Measurements from ENCODE around the gene LFNG.

The LFNG gene

DNA sequence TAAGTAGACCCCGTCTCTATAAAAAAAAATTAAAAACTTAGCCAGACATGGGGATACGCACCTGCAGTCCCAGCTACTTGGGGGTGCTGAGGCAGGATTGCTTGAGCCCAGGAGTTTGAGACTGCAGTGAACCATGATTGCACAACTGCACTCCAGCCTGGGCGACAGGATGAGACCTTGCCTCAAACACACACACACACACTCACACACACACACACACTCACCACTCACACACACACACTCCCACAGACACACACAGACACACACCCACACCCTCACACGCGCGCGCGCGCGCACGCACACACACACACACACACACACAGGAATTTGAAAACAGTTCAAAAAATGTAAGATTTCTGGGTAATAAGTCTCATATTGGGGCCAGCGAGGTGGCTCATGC lies 34.7 kb upstream of the LFNG start:
- no peak for DNase-seq

DNA sequence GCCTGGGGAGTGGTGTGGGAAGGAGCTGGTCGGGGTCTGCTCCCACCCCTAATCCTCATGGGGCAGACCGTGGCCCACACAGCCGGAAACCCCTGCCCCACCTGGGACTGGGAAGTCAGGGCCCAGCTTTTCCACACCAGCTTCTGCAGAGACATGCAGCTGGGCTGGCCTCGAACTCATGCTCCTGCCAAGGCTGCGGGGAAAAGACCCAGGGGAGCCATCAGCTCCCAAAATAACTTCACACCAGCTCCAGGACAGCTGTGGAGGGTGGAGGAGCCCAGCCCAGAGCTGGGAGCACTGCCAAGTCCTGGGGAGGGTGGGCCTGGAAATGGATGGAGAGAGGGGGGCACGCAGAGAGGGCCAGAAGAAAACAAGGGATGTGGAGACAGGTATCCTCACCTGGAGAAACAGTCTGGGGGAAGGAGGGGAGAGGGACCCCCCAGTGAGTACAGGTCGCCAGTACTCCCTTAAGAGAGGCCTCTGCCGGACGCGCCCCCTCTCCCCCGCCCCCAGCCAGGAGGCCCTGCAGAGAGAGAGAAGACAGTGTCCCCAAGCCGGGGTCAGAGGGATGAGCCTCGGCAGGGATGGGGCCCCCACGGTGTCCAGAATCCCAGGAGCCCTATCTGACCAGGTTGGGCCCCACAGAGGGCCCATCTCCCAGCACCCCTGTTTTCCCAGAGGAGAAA lies 31.8 kb upstream of the LFNG start:
- no peak for DNase-seq

DNA sequence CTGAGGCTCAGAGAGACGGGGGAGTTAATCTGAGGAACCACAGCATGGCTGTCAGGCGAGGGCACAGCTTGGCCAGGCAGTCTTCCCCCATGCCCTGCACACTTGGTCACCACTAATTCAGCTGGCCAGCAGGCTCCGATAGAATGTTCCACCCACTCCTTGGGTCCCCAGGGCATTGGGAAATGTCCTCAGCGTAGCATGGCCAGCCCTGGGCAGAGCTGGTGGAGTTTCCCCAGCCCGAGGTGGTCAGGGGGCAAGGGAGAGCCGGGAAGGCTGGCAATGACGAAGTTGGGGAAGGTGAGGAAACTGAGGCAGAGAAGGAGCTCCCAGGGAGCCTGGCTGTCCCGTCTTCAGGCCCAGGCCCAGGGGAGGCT lies 31.3 kb upstream of the LFNG start:
- no peak for DNase-seq

DNA sequence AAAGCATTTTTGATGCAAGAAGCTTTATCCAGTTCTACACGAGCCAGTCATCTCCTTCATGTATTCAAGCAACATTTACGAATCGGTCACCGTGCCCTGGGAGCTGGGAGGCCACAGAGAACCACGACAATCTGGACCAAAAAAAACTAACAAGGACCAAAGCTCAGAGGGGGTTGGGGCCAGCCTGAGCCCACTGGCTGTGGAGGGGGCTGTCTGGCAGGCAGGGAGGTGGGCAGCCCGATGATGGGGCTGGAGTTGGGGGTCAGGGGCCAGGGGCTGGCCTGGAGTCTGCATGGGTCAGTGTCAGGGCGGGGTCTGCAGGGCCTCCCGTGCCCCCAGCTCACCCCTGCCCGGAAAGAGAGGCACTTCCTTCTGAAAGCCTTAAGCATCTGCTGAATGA lies 30.9 kb upstream of the LFNG start:
- no peak for DNase-seq

DNA sequence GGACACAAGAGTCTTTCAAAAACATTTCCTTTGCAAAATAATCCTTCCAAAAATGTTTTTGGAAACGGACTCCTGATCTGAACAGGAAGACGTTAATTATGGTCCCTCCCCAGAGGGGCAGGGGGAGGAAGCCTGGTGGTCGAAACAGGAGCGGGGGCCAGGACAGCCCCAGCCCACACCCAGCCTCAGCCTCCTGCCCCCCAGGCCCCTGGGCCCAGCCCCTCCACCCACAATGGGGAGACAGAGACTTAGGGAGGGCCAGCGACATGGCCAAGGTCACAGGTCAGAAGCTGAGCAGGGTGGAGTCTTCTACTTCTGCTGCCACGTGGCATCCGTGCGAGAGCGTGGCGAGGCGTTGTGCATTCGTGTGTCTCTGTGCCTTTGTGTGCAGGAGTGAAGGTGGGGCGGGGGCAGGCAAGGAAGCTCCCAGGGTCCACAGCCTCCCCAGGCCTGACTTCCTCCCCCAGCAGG lies 29.4 kb upstream of the LFNG start:
- DNase-seq, result no peak

DNA sequence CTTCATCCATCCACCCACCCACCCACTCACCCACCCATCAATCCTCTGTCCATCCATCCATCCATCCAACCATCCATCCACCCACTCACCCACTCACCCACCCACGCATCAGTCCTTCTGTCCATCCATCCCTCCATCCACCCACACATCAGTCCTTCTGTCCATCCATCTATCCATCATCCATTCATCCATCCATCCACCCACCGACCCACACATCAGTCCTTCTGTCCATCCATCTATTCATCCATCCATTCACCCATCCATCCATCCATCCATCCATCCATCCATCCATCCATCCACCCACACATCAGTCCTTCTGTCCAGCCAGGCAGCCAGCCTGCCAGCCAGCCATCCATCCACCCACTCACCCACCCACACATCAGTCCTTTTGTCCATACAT lies 27.5 kb upstream of the LFNG start:
- DNase-seq, result no peak

DNA sequence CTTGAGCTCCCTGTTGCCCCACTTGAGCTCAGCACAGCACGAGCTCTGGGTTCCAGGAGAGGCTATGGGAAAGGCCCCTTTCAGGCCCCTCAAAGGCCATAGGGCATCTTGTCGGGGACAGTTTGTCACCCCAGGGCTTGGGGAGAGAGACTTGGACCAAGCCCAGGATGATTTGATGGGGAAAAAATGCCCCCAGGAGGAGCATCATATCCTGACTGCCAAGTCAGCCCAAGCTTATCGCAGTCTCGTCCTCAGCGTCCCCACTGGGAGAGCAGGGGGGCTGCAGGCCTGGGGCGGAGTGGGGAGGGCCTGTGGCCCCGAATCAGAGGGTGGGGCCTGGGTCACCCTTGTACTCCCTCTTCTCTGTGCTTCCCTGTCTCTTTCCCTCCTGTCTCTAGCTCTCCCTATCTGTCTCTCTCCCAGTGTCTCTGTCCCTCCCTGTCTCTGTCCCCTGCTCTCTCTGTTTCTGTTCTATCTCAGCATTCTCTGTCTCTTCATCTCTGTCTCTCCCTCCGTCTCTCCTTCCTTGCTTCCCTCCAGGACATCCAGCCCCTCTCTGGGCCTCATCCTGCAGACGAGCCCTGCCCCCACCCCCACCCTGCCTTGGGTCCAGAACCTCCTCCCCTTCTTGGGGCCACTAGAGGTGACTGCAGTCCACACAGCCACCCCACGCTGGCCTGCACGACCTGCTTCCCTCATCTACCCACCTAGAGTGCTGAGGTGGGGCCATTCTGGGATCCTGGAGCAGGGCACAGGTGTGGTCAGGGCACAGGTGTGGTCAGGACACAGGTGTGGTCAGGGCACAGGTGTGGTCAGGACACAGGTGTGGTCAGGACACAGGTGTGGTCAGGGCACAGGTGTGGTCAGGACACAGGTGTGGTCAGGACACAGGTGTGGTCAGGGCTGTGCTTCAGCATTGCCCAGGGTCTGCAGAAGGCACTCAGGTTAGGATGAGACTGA lies 26.1 kb upstream of the LFNG start:
- no peak for DNase-seq

DNA sequence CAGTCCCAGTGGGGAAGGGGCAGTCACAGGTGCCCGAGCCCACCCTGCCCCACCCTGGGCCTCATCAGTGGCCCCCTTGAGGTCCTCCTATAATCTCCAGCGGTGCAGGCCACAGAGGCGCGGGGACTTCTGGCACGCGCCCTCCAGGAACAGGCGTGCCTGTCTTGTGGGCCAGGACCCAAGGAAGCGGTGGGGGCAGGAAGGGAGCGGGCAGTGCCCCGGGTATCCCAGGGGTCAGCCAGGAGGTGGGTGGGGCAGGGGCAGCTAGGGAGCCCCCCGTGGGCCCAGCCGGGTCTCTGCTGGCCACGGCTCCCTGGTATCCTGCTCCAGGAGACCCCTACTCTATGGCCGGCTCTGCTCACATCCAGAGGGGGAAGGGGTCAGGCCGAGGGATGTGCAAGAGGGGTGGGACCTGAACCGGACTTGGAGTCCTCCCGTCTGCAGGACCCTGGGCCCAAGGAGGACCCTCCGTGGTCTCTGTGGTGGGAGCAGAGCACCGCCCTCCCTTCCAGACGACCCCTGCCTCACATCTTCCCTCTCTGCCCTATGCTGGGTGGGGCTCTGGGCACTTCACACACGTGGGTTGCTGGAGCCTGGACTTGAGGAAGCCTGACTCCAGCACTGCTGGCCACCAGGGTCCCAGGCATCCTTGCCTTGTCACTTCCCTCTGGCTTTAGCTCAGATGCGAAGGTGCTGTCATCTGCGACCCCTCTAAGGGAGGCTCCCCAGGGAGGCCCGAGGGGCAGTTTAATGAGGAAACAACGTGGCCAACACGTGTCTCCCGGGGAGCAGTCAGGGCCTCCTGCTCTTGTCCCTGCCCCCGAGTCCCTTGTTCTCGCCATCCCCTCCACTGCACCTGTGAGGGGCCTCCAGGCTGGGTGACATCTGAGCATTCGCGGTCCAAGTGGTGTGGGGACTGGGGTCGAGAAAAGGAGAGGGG lies 25.1 kb upstream of the LFNG start:
- DNase-seq, result no peak

DNA sequence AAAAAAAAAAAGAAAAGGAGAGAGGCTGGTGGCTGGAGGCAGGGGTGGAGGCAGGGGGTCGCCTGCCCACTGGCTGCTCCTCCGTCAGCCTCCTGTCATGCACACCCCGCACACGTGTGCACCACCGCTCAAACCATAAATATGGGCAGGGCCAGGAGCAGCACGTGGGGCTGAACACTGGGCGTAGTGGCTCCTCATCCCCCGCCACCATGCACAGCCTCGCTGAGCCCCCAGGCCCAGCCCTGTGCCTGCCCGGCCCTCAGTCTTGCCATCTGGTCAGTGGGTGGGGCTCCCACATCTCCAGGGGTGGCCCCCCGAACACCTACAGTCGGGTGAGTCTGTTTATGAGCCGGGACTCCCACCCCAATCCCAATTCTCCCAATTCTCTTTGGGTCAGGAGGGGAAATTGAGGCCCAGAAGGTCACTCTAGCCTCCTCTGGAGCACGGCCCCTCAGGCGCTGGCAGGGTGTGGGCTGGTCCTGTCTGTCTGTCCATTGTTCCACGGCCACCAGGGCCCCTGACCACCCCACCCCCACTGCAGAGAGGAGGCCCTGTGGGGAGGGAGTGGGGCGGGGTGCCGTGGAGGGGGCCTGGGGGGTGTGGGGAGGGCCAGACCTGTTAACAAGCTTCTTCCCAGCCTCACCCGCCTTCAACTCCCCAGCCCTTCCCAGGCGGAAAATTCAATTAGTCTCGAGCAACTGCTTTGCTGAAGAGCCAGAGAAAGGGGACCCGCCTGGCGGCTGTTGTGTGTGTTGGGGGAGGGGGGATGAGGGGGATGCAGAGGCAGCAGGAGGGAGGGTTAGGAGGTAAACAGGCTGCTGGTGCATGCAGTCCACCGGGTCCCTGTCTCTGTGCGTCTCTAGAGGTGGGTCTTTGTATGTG lies 23.9 kb upstream of the LFNG start:
- DNase-seq, result no peak

DNA sequence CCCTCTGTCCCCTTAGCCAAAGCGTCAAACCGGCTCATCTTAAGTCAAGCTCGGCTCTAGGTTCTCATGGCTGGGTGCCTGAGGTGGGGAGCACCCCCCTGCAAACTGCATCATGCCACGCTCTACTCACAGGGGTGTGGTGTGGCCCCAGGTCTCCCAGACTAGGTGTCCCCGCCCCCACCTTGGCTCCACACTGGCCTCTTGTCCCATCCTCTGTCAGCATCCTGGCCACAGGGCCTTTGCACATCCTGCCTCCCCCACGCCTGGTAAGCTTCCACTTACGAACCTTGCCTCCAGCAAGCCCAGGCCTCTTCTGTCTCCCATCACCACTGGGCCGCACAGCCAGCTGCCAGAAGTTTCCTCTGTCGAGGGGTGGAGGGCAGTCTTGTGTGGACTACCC lies 23.2 kb upstream of the LFNG start:
- no peak for DNase-seq

DNA sequence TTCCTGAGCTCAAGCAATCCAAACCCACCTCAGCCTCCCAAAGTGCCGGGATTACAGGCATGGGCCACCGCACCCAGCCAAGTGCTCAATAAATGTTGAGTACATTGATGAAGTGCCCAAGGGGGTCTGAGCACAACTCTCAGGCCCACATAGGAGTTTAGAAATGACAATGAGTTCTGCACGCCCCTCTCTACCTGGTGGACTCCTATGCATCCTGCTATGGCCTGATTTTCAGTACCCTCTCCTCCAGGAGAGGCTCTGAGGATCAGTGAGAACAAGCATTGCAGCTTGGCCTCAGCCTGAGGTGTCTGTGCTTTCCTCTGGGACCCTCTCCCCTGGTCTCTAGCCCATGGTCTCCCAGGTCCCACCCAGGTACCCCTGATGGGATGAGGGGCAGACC lies 22.5 kb upstream of the LFNG start:
- DNase-seq, result no peak

DNA sequence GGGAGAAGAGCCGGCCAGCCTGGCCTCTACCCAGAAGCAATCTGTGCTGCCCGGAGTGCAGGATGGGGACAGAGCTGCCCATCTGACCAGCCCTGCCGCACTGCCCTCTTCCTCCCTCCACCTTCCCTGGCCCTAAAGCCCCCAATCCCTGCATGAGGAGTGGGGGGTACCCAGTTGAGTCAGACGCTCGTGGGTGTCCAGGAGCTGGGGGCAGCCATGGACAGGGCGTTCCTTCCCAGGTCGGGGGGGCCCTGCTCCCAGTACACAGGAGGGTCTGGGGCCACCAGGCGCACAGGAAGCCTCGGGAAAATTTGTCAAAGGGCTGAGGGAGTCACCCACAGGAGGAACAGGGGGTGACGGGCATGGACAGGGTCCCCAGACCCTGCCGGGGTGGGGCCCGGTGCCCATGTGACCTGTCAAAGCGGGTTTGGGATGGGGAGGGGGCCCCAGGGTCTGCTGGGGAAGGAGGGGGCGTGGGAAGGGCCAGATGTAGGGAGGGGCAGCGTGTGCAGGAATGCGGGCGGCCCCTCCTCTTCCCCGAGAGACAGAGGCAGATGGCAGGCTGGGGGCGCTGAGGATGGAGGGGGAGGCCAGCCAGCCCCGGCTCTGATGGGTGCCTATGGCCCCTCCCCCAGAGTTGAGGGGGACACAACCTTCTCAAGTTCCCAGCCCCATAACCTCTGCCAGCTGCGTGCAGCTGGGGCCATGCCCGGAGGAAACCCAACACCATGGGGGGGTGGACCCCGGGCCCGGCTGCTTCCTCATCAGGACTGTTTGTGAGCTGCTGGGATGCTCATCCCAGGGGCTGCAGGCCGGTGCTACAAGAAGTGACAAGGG lies 21.9 kb upstream of the LFNG start:
- no peak for DNase-seq

DNA sequence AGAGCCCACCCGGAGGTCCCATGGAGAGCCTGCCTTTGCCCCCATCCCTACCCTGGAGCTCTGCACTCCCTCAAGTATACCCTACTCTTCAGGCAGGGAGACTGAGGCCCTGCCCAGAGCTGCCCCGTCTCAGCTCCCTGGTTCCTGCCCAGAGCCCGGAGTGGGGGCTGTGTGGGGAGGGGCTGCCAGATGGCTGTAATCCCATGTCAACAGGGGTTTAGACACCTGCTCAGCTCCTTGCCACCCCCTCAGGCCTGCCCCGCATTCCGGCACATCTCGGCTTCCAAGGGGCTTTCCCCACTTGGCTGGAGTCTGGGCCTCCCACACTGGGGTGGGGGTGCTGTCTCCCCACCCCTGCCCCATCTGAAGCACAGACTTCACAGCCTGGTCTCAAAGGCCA lies 20.9 kb upstream of the LFNG start:
- DNase-seq, result no peak

DNA sequence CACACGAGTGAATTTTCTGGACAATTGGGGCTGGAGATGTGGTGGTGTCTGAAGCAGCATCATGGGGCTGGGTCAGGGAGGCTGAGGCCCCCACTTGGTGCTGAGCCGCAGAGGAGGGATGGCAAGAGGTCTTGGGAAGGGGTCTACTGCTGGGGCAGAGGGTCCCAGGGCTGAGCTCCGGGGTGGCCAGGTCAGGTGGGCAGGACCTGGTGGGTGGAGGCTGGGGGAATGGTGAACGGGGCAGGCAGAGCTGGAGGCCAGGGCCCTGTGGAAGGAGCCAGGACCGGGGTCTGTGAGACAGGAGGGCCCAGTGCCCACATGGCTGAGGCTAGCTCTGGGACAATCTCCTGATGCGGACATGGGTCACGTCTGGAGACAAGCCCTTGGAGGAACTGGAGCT lies 20.4 kb upstream of the LFNG start:
- no peak for DNase-seq

DNA sequence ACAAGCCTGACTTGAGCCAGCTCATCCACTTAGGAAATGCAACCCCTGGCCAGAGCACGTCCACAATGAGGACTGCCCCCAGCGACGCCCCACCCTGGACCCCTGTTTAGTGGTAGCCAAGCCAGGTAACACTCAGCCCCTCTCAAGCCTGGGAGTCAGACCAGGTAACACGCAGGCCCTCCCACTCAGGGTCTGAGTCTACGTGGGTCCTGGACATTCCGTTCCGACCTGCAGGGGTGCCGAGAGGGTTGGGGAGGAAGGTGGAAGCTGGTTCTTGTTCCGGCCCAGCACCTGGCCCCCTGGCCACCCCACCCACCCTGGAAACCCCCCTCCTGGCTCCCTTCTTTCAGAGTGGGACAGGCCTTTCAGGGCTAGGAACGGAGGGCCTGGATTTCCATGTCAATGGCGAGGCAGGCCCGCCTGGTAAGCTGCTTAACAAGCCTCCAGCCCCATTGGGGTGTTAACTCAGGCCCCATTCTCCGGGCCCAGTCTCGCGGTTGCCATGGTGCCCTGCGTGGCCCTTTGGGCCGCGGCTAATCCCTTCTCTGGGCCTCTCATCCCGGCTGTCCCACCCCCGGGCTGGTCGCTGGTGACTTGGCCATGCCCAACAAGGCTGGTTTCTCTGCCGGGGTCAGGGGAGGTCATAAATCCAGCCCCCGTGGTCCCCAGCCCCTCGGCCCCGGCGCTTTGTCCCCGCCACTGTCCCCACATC lies 19.7 kb upstream of the LFNG start:
- DNase-seq, result no peak

DNA sequence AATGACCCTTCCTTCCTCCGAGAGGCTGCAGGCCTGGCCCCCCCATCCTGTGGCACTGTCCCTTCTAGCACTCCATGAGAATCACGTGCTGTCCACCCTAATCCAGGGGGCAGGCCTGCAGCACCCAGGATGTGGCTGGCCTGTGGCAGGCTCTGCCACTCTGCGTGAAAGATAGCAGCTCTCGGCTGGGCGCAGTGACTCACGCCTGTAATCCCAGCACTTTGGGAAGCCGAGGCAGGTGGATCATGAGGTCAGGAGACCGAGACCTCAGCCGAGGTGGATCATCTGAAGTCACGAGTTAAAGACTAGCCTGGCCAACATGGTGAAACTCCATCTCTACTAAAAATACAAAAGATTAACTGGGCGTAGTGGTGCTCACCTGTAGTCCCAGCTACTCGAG lies 18.9 kb upstream of the LFNG start:
- no peak for DNase-seq

DNA sequence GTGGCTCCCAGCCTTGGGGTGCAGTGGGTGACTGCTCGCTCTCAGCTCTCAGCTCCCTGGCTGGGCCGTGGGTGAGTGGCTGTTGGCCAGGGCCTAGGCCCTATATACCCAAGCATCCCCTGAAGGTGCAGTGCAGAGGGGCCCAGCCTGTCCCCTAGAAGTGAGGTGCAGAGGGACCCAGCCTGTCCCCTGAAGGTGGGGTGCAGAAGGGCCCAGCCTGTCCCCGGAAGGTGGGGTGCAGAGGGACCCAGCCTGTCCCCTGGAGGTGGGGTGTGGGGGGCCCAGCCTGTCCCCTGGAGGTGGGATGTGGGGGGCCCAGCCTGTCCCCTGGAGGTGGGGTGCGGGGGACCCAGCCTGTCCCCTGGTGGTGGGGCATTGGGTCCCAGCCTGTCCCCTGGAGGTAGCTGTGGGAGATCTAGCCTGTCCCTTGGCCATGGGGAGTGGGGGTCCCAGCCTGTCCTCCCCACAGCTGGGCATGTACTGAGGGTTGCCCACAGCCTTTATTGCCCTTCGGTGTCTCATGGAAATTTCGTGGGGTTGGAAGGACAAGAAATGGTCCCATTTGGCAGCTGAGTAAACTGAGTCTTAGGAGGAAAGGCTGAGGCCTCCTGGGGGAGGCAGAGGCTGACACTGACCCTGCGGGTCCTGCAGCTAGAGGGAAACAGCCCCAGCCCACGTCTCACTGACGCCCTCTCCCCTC lies 17.5 kb upstream of the LFNG start:
- no peak for DNase-seq

DNA sequence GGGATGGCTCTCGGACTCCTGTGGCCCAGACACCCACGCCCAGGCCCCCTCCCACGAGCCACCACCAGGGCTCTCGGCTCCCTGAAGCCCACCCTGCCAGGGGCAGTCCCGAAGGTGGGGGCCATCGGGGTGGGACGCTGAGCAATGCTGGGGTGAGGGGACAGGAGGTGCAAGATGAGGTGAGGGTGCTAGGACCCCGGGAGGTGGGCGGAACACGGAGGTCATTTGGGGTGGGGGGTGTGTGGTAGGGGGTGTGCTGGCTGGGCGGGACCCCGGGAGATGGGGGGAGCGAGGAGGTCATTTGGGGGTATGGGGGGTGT lies 17.0 kb upstream of the LFNG start:
- DNase-seq, result no peak

DNA sequence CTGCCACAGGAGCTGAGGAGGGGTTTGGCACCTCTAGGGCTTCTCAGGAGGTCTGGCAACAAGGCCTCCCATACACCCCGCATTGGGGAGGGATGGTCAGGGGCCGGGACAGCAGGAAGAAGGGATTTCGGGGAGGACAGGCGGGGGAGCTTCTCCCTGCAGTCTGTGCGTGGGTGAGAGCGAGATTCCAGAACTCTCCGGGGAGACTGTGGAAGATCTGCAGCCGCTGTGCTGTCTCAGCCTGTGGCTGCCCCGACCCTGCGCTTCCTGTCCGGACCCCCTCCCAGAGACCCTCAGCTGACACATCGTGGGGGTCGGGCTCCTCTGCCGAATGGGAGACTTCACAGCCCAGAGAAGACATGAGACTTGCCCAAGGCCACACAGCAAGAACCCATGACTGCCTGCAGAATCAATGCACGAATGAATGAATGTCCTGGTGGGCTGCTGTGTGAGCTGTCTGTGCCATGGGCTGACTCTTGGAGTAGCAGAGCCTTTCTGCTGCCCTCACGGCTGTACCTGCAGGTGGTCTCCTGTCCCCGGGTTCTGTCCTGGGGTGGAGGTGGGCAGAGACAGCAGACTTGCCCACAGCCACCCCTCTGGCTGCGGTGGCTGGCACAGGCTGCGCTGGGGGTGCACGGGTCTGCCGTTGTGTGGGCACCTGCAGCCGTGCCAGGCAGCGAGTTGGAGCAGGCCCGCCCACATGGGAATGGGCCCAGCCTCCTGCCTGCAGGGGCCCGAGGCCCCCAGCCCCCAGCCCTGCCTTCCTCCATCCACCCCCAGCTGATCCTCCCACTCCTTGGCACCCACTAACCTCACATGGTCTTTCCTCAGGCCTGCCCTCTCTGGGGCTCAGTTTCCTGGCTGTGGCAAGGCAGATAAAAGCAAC lies 16.3 kb upstream of the LFNG start:
- no peak for DNase-seq

Data from NCI-H345 (cell line).